ENCODE data around the gene OR5M10. TPM values are rescaled to one million over a fixed set of nuclear protein-coding genes. Genes with fewer than 3 reads are reported as not detected.

Gene OR5M10
- total RNA-seq (2021; ENCODE audit: unreplicated experiment) (not detected), Bru-seq, nascent RNA (not detected), BruChase-seq, experiment 1, labeled RNA remaining after a 6-hour chase (not detected), BruChase-seq, experiment 2, labeled RNA remaining after a 2-hour chase (not detected)
- not detected in 2 replicates for polyA plus RNA-seq (2012)
- long read RNA-seq, result 0 reads

- ChIA-PET POLR2A (no interaction called here), RAD21 (ENCODE audit: low non-redundant PET in 1 of 2, low total read pairs in 2 of 2, uncharacterized antibody in 2 of 2, unreplicated experiment in 2 of 2) (no interaction called here), CTCF (no interaction called here)
- Histone ChIP-seq H3K4me2 (ENCODE audit: low read length) (no peak within 1 kb of the TSS), H3K9me3 (ENCODE audit: control insufficient read depth in 1 of 2, insufficient read depth in 1 of 2, low read depth in 1 of 2, low read length in 2 of 2) (peaks cover 0 to 6% of the 10 kb centered on the region in 2 experiments; a peak in 2 of 4 replicates), H2AFZ (ENCODE audit: low read depth, low read length, poor library complexity, severe bottlenecking) (no peak within 1 kb of the TSS), H3K27me3 (ENCODE audit: insufficient read depth, low read length) (no peaks in the 10 kb centered on the region), H3K27ac (ENCODE audit: low read depth, low read length) (no peak within 1 kb of the TSS), H4K20me1 (ENCODE audit: insufficient read depth) (no peaks in the 10 kb centered on the region), H3K4me1 (ENCODE audit: control insufficient read depth in 1 of 2, insufficient read depth in 2 of 2, low read length in 2 of 2) (no peaks in the 10 kb centered on the region), H3K4me3 (replicated peaks in 1 of 2; ENCODE audit: low read depth in 1 of 2, low read length in 2 of 2) (no peak within 1 kb of the TSS), H3K9ac (ENCODE audit: low read length) (no peak within 1 kb of the TSS), H3K79me2 (ENCODE audit: insufficient read depth, low read length) (no peaks in the 10 kb centered on the region), H3K36me3 (ENCODE audit: control insufficient read depth in 1 of 2, insufficient read depth in 2 of 2, low read length in 2 of 2) (no peaks in the 10 kb centered on the region), H3K9me2 (ENCODE audit: insufficient read depth) (no peaks in the 10 kb centered on the region)
- DNase-seq (ENCODE audit: low read depth, low spot score) (no peak), ATAC-seq (no peak)
- intact Hi-C loops (cut with micrococcal nuclease), result no loop called here
- BruUV-seq (replicated peaks), result no TSS peak
- no peak for TF ChIP-seq FOSL1 (IDR thresholded peaks at IDR 0.05; ENCODE audit: low read depth)
Observed at GRCh38 chr11:56577621-56578020, at the start of gene OR5M10. OR5M10 (minus strand) TSS chr11:56577721; CDS start chr11:56577721, 0 bp downstream.

- intact Hi-C loops (cut with micrococcal nuclease), result no loop called here
- ATAC-seq (no peak), DNase-seq (ENCODE audit: low read depth, low spot score) (no peak)
- H3K9me3 ChIP-seq (ENCODE audit: control insufficient read depth in 1 of 2, insufficient read depth in 1 of 2, low read depth in 1 of 2, low read length in 2 of 2), result peaks cover 0 to 18% of the 10 kb centered on the region in 2 experiments; a peak in 2 of 4 replicates
- H3K79me2 ChIP-seq (ENCODE audit: insufficient read depth, low read length), result no peaks in the 10 kb centered on the region
- no peaks in the 10 kb centered on the region for H3K4me1 ChIP-seq (ENCODE audit: control insufficient read depth in 1 of 2, insufficient read depth in 2 of 2, low read length in 2 of 2)
- ChIA-PET CTCF (no interaction called here), RAD21 (ENCODE audit: low non-redundant PET in 1 of 2, low total read pairs in 2 of 2, uncharacterized antibody in 2 of 2, unreplicated experiment in 2 of 2) (no interaction called here), POLR2A (no interaction called here)
- H3K9ac ChIP-seq (ENCODE audit: low read length), result no peak overlapping the region
- H3K9me2 ChIP-seq (ENCODE audit: insufficient read depth), result no peaks in the 10 kb centered on the region
- H3K4me2 ChIP-seq (ENCODE audit: low read length), result no peak overlapping the region
- H3K4me3 ChIP-seq (replicated peaks in 1 of 2; ENCODE audit: low read depth in 1 of 2, low read length in 2 of 2), result no peak overlapping the region
- no peaks in the 10 kb centered on the region for H3K27me3 ChIP-seq (ENCODE audit: insufficient read depth, low read length)
- H3K27ac ChIP-seq (ENCODE audit: low read depth, low read length), result no peak overlapping the region
- no peaks in the 10 kb centered on the region for H3K36me3 ChIP-seq (ENCODE audit: control insufficient read depth in 1 of 2, insufficient read depth in 2 of 2, low read length in 2 of 2)
- BruUV-seq (replicated peaks), result no TSS peak
- no peak overlapping the region for H2AFZ ChIP-seq (ENCODE audit: low read depth, low read length, poor library complexity, severe bottlenecking)
- no peaks in the 10 kb centered on the region for H4K20me1 ChIP-seq (ENCODE audit: insufficient read depth)
- TF ChIP-seq EZH2phosphoT487 (IDR thresholded peaks at IDR 0.05; ENCODE audit: borderline replicate concordance), result no peak
- no peak for TF ChIP-seq ZFX (IDR thresholded peaks at IDR 0.05)
- TF ChIP-seq POLR2AphosphoS5 (IDR thresholded peaks at IDR 0.05; ENCODE audit: low read depth, low read length), result no peak
- no peak for TF ChIP-seq ZNF274 (IDR thresholded peaks at IDR 0.05; ENCODE audit: low read depth, low read length)
- TF ChIP-seq TCF7L2 (IDR thresholded peaks at IDR 0.05; ENCODE audit: borderline replicate concordance, extremely low read depth, insufficient read depth, insufficient read length), result no peak
- TF ChIP-seq ZBTB33 (IDR thresholded peaks at IDR 0.05; ENCODE audit: extremely low read depth, insufficient replicate concordance, low read length), result no peak
- no peak for TF ChIP-seq EZH2 (IDR thresholded peaks at IDR 0.05)
- no peak for TF ChIP-seq JUND (IDR thresholded peaks at IDR 0.05)
- TF ChIP-seq SP1 (IDR thresholded peaks at IDR 0.05; ENCODE audit: low read depth), result no peak
- no peak for TF ChIP-seq CTCF (IDR thresholded peaks at IDR 0.05 in 2 of 3, conservative IDR thresholded peaks at IDR 0.05 in 1 of 3; ENCODE audit: borderline replicate concordance in 1 of 3, insufficient read depth in 1 of 3, low read depth in 2 of 3, low read length in 2 of 3)
- no peak for TF ChIP-seq YY1 (IDR thresholded peaks at IDR 0.05; ENCODE audit: extremely low read depth, insufficient replicate concordance, low read depth, low read length)
- no peak for TF ChIP-seq EGR1 (IDR thresholded peaks at IDR 0.05; ENCODE audit: low read depth)
- TF ChIP-seq POLR2A (IDR thresholded peaks at IDR 0.05; ENCODE audit: borderline replicate concordance, extremely low read depth, insufficient read depth, insufficient read length), result no peak
- TF ChIP-seq ELF1 (IDR thresholded peaks at IDR 0.05; ENCODE audit: borderline replicate concordance, low read depth), result no peak
- no peak for TF ChIP-seq CBX3 (IDR thresholded peaks at IDR 0.05; ENCODE audit: low read depth)
- no peak for TF ChIP-seq MAX (IDR thresholded peaks at IDR 0.05)
- no peak for TF ChIP-seq CEBPB (IDR thresholded peaks at IDR 0.05; ENCODE audit: low read depth)
- no peak for TF ChIP-seq RAD21 (IDR thresholded peaks at IDR 0.05; ENCODE audit: low read depth)
Observed at GRCh38 chr11:56625946-56626345, 48.4 kb upstream of the OR5M10 start.
